ENCODE measurements around the gene MBIP. TPM values are rescaled to one million over a fixed set of nuclear protein-coding genes. Genes with fewer than 3 reads are reported as not detected.

The MBIP gene
- total RNA-seq, 1 experiment from 2014 or later = 4.2 TPM

DNA sequence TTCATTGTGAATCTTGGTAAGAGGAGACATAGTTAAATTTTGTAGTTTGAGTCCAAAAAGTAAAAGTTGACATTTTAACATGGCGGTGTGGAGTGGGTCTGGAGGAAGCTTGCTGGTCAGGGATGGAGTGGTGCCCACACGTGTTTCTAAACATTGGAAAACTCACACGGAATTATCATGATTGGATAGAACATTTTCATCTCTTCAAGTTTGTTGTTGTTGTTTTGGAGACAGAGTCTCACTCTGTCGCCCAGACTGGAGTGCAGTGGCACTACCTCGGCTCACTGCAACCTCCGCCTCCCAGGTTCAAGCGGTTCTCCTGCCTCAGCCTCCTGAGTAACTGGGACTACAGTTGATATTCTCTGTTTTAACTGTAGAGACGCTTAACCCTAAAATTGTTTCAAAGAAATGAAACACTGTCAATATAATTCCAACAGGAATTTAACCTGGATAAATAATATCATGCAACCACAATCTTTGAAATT is 502 bp upstream of the MBIP start:
- peak overlapping the region; percentile 81 for H3K4me3 ChIP-seq
- no peaks in the 10 kb centered on the region; the same call in 1 of the 2 replicates for H3K36me3 ChIP-seq
- no peak for DNase-seq
- H3K9me3 ChIP-seq = no peaks in the 10 kb centered on the region
- no peaks in the 10 kb centered on the region for H3K27me3 ChIP-seq

DNA sequence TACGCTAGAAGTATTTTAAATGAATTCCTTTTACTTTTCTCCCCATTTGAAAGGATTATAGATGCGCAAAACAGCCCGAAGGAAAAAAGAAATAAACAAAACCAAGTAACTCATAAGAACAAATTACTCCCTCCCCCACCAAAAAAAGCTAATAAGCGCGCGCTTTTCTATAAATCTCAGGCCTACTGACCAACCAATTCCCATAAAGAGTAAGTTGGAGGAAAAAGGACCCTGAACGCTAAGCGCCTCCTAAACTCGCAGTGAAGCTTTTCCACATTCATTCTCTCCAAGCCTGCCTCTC is 588 bp downstream of the MBIP start:
- Histone ChIP-seq H3K9me3 (no peaks in the 10 kb centered on the region), H3K27me3 (no peaks in the 10 kb centered on the region), H3K4me3 (peak overlapping the region; percentile 81), H3K36me3 (no peaks in the 10 kb centered on the region; the same call in 1 of the 2 replicates)
- DNase-seq = no peak

DNA sequence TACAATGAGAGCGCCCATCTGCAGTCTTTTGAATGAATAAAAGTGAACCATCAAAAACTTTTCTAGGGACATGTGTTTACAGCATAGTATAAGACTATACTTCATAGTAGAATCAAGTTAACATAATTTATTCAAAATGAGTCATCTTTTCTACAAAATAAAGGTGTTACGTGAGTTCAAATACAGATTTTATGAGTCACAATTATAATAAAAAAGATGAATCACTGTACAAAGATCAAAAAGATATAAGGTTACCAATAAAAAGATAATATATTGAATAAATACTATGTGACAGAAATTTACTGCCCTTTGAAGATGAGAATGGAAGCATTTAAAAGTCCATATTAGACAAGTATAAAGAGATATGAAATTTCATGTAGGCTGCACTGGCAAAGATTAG is 2.8 kb downstream of the MBIP start:
- no peak overlapping the region for H3K4me3 ChIP-seq
- H3K9me3 ChIP-seq = no peaks in the 10 kb centered on the region
- peaks cover 6% of the 10 kb centered on the region for H3K36me3 ChIP-seq
- no peak for DNase-seq
- H3K27me3 ChIP-seq = no peaks in the 10 kb centered on the region

DNA sequence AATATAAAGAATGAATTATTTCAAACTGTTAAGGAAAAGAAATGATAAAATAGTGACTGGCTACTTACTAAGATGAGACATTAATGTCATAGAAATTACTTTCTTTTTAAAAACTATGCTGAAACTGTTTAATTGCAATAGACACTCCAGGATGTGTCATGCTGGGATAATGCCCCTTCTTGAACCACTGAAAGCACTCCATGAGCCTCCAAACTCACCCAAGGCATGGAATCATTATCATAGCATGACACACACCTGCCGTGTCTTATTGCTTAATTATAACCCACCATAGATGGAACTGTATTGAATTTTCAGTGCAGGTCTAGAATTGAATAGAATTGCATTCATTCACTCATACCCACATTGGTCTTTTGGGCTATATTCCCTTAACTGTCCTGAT is 4.3 kb downstream of the MBIP start:
- H3K36me3 ChIP-seq = peaks cover 11% of the 10 kb centered on the region
- no peak overlapping the region for H3K4me3 ChIP-seq
- no peaks in the 10 kb centered on the region for H3K9me3 ChIP-seq
- DNase-seq = no peak
- H3K27me3 ChIP-seq = no peaks in the 10 kb centered on the region

DNA sequence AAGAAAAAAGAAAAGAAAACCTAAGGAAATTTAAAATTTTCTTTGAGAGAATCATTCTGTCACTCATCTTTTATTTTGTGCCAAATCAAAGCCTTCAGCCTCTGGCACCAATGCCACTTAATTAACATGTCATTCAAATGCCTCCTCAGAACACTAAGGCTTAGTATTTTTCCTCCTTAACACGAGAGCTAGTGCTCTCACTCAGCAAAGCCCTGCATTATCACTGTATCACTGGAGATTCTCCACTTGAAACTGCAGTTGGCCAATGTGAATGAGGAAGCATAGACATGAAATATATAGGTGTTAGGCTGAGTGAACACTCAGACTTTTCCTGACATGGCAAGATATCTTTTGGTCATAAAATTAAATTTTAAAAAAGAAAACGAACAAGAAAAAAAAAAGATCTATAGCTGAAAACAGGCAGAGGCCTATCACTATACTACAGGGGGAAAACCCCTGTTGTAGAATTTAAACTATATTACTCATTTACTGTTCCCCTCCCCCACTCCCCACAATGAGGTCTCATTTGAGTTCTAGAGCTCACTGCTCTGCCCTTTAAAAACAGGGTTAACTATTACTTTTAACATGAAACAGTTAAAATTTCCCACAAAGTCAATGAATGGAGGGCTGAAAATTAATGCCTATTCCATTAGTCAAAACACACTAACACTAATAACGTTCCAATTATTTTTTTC is 5.1 kb downstream of the MBIP start:
- H3K4me3 ChIP-seq = no peak overlapping the region
- peaks cover 13% of the 10 kb centered on the region for H3K36me3 ChIP-seq
- DNase-seq = no peak
- H3K9me3 ChIP-seq = no peaks in the 10 kb centered on the region
- no peaks in the 10 kb centered on the region for H3K27me3 ChIP-seq

DNA sequence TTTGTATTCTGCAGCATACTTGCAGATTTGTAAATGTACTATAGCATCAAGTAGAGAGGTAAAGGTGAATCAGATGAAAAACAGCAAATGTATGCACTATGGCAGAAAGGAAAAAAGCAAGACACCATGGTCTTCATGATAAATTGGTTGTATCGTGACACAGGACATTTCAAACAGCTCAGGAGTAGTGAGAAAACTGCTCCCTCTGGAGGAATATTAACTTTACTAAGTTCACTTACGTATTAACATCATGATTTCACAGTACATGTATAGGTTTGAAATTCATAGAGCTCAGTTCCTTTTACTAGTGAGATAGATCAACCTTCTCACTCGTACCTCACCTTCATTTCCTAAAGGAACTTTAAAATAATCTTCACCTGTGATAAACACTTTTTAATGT is 6.5 kb downstream of the MBIP start:
- Histone ChIP-seq H3K27me3 (no peaks in the 10 kb centered on the region), H3K36me3 (peaks cover 18% of the 10 kb centered on the region), H3K4me3 (no peak overlapping the region), H3K9me3 (no peaks in the 10 kb centered on the region)
- no peak for DNase-seq

DNA sequence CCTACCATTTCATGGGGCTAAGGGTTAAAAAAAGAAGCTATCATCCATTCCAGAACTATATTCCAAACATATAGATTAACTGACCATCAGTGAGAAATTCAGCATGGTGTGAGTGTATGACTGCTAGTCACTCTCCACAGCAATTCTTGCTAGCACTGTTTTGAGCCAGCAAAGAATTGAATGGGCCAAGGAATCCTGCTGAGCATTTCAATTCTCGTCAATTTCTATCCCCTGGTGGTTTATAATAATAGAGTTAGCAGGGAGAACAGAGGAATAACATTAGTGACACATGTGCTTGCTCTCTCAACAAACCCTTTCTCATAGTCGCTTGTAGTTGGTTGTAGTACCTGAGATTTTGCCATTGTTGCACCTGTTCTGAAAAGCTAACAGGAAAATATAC is 7.2 kb downstream of the MBIP start:
- peaks cover 18% of the 10 kb centered on the region for H3K36me3 ChIP-seq
- DNase-seq = no peak
- H3K9me3 ChIP-seq = no peaks in the 10 kb centered on the region
- H3K27me3 ChIP-seq = no peaks in the 10 kb centered on the region
- H3K4me3 ChIP-seq = no peak overlapping the region

DNA sequence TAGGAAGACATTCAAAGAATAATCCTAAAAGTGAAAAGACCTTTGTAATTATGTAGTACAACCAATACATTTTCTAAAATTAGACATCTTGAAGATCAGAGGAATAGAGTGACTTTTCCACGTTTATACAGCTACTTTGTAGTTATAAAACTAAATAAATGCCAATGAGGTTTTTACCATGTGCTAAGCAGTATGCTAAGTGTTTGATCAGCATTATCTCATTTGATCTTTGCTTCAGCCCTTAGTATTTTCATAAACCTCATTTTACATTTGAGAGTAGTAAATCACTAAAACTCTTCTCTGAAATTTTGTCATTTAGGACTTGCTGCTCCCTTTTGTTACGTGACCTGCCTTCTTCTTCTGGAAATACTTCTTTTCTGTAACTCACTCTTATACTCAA is 13.6 kb downstream of the MBIP start:
- Histone ChIP-seq H3K36me3 (peaks cover 15% of the 10 kb centered on the region), H3K4me3 (no peak overlapping the region), H3K27me3 (no peaks in the 10 kb centered on the region), H3K9me3 (no peaks in the 10 kb centered on the region)
- DNase-seq = no peak

DNA sequence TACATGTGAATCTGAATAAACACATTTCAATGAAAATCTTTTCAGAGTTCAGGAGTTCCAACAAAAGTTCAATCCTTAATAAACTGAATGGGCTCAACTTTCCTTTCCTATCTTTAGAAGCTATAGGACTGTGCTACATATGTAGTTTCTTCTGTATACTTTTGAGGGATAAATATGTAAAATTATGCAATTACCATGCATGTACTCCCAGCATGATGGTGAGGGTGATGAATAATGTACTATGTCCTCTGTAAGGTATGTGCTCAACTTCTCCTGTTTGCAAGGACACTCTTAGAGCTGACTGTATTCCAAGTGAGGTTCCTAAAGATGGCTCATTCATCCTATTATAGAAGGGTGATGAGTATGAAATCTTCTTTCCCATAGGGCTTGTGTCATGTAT is 15.5 kb downstream of the MBIP start:
- no peak for DNase-seq
- H3K36me3 ChIP-seq = peaks cover 10% of the 10 kb centered on the region
- no peaks in the 10 kb centered on the region for H3K9me3 ChIP-seq
- no peak overlapping the region for H3K4me3 ChIP-seq
- no peaks in the 10 kb centered on the region for H3K27me3 ChIP-seq

DNA sequence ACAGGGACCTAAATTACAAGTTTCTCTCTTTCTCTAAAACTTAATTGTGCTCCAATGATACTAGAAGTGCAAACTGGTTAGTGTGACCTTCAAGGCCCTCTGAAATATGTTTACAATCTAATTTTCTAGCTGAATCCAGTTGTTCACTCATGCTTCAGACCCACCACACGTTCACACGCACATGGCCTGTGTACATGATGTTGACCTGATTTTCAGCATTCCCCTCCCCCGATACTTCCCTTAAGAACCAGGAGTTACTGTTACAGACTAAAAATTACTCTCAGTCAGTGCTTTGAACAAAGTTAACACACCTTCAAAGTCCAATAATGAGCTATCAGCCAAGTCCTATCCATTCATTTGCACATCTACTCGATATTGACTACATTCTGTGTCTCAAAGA is 16.5 kb downstream of the MBIP start:
- Histone ChIP-seq H3K4me3 (no peak overlapping the region), H3K36me3 (peaks cover 8% of the 10 kb centered on the region), H3K9me3 (no peaks in the 10 kb centered on the region), H3K27me3 (no peaks in the 10 kb centered on the region)
- no peak for DNase-seq

DNA sequence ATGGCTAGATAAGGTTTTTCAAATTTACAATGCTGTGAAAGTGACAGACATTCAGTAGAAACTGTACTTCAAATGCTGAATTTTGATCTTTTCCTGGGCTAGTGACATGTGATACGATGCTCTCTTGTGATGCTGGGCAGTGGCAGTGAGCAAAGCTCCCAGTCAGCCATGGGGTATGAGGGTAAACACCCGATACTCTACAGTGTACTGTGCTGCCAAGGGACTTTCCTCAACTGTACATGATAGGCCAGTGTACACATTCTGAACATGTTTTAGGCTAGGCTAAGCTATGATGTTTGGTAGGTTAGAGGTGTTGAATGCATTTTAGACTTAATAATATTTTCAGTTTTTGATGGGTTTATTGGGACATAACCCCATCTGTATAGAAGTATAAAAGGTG is 17.6 kb downstream of the MBIP start:
- Histone ChIP-seq H3K36me3 (peaks cover 14% of the 10 kb centered on the region), H3K27me3 (no peaks in the 10 kb centered on the region), H3K9me3 (no peaks in the 10 kb centered on the region), H3K4me3 (no peak overlapping the region)
- no peak for DNase-seq

DNA sequence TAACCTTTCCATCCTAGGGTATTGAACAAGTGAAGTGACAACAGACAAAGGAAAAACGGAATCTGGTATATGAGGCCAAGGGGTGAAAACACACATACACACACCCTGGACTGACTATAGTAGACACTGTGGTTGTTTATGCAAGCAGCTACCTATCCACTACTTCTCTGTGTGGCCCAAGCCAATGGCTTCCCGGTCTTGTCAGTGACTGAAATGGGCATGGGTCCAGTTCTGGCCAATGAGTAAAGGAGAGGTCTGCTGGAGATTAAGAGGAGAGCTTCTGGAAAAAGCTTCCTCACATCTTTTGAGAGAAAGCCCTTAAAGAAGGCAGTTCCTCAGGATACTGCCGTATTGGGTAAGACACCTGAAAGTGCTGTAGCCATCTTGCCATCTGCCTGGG is 19.3 kb downstream of the MBIP start:
- Histone ChIP-seq H3K36me3 (peaks cover 14% of the 10 kb centered on the region), H3K4me3 (no peak overlapping the region), H3K9me3 (no peaks in the 10 kb centered on the region), H3K27me3 (no peaks in the 10 kb centered on the region)
- DNase-seq = peak; percentile 11

DNA sequence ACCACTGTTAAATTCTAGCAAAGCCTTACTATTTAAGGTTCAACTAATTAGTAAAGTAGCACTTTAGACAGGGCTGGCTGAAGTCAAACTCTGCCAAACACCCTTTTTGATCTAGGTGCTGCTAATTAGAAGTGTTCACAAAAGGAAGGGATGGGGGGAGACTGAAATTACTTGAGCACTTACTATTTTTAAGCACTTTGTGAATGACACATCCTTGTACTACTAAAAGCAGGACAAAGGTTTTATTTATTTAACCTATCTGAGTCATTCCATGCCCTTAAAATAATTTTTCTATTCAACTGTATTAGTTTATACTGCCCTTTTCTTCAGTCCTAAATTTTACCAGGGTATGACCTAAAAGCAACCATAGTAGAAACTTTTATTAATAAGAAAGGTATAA is 20.1 kb downstream of the MBIP start:
- H3K27me3 ChIP-seq = no peaks in the 10 kb centered on the region
- H3K9me3 ChIP-seq = no peaks in the 10 kb centered on the region
- H3K4me3 ChIP-seq = no peak overlapping the region
- DNase-seq = no peak
- H3K36me3 ChIP-seq = peaks cover 14% of the 10 kb centered on the region

DNA sequence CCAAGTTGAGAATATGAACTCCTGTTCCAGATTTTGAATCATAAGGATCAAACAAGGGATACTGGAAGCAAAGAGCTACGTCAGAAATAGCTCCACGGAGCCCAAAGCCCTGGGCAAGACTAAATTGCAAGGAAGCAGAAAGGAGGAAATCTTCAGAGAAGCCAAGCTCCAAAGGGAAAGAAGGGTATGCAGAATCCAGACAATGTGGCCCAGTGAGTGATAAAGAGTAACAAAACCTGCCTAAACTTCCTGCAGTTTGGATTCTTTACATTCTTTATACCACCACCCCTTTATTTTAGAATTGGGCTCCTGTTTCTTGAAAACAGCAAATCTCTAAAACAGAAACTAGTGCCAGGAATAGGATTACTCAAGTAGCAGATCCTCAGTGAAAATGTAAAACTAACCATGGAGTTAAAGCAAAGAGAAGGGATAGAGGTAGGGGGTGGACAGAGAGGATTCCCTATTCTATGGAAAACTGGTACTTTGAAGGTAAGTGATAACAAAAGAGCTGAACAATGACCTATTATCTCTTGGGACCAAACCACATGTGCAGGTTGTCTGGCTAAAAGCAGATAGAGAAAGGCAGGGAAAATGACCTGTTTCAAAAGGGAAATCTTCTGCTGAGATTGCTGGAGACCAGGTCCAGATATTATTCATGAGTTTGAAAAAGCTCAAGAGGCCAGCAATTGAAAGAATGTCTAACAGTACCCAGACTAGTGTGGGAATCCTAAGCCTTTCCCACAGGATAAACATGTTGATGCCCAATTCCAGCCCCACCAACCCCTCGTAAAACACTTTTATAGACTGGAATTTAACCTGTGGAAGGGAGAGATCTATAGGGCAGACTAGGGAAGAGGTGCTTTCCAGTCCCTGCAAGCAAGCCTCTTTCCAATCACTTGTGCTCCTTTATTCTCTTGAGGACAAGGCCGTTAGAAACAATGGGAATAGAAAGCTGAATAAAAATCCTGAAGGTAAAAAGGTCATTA is 24.5 kb downstream of the MBIP start:
- Histone ChIP-seq H3K9me3 (no peaks in the 10 kb centered on the region), H3K4me3 (no peak overlapping the region), H3K36me3 (peaks cover 12% of the 10 kb centered on the region), H3K27me3 (no peaks in the 10 kb centered on the region)
- DNase-seq = no peak

DNA sequence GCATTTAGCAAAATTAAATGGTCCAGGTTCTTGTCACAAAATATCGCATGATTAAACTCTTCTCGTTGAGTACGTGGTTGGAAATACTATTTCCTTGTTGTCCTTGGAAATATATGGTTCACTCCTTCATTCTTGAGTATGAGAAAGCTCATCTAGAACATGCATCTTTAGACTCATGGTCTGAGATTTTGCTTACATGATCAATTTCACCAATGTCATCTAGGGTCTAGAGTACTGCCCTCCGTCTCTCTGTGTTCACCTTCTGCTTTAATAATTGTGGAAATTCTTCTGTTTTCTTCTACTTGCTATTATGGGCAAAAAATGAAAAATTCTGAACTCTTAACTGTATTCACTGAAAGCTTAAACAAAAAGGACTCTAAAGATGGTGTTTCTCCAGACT is 25.9 kb downstream of the MBIP start:
- no peaks in the 10 kb centered on the region for H3K27me3 ChIP-seq
- H3K36me3 ChIP-seq = peaks cover 6% of the 10 kb centered on the region
- no peak for DNase-seq
- H3K4me3 ChIP-seq = no peak overlapping the region
- no peaks in the 10 kb centered on the region for H3K9me3 ChIP-seq

DNA sequence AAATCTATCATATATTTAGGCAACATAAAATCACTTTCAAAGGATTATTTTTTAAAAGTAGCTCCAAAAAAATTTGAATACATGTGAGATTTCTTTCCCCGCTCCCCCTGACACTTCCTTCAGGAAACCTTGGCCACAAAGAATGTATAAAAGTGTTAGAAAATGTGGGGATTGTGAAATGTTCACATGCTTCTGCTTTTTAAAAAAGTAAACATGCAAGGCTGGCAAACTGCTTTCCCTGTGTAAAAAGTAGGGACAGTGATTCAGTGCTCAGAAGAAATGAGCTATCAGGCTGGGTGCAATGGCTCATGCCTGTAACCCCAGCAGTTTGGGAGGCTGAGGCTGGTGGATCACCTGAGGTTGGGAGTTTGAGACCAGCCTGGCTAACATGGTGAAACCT is 26.6 kb downstream of the MBIP start:
- DNase-seq = no peak
- H3K27me3 ChIP-seq = no peaks in the 10 kb centered on the region
- H3K4me3 ChIP-seq = no peak overlapping the region
- no peaks in the 10 kb centered on the region for H3K9me3 ChIP-seq
- H3K36me3 ChIP-seq = peaks cover 6% of the 10 kb centered on the region

DNA sequence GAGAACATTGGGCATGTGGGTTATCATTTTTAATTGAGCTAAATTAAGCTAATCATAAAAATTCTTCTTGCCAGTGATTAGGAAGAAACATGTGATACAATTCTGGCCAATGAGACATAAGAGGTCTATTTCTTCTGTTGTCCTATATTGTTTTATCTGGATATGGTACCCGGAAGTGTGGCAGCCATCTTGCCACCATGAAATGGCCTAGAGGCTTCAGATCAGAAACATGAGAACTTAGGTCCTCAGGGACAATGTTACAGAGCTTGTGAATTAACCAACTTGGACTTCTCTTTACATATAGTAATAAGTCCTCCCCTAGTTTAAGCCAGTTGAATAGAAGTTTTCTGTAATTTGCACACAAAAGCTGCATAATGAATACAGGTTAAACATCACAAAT is 30.5 kb downstream of the MBIP start:
- Histone ChIP-seq H3K27me3 (no peaks in the 10 kb centered on the region), H3K36me3 (no peaks in the 10 kb centered on the region), H3K9me3 (no peaks in the 10 kb centered on the region), H3K4me3 (no peak overlapping the region)
- no peak for DNase-seq

DNA sequence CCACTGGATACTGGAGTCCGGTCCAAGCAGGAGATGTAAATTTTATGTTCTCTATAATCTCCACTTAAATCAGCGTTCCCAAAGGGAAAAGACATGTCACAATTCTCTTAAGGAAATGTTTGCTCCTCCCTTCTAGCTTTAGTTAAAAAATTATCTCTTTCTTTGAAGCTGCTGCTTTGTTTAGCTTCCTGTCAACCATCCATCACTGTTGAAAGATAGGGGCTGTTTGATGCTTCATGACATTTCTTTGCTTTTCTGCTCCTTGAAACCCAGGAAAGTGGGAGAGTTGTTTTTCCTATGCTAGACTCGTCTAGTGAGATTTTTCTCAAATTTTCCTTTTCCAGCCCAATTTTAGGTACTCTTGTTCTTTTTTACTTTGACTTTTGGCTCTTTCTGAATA is 31.9 kb downstream of the MBIP start:
- Histone ChIP-seq H3K4me3 (no peak overlapping the region), H3K36me3 (no peaks in the 10 kb centered on the region)
- no peak for DNase-seq

More for the DNA sequence above, 31.9 kb downstream of the MBIP start:
- no peaks in the 10 kb centered on the region for H3K9me3 ChIP-seq
- H3K27me3 ChIP-seq = no peaks in the 10 kb centered on the region
